Immature natural killer cell (primary cell): Measurements from ENCODE around the gene PERM1. TPM values are rescaled to one million over a fixed set of nuclear protein-coding genes. Genes with fewer than 3 reads are reported as not detected.
"Not testable (repeated sequence)": the region's sequence is repeated elsewhere in the genome, so short reads cannot be mapped to it uniquely, and the experiment has no call there.

Experiments
- DNase-seq, 3 donors: peaks; one replicate each; pipeline ENCODE4 v3.0.0; 2022; ENCODE audit warnings: mixed read lengths in 1 of 3
- H3K27ac Mint-ChIP-seq, 6 donors: one replicate each; pipeline ENCODE4 v1.8.0; 2020; ENCODE audit warnings: mixed read lengths in 6 of 6, mild to moderate bottlenecking in 5 of 6, inconsistent platforms in 4 of 6, moderate library complexity in 3 of 6
- H3K27me3 Mint-ChIP-seq, 3 donors: one replicate each; pipeline ENCODE4 v1.8.0; 2020 to 2021; ENCODE audit warnings: low read depth in 3 of 3, mild to moderate bottlenecking in 3 of 3, mixed read lengths in 3 of 3, moderate library complexity in 3 of 3, inconsistent platforms in 1 of 3
- H3K36me3 Mint-ChIP-seq, 3 donors: one replicate each; pipeline ENCODE4 v1.8.0; 2020; ENCODE audit warnings: mixed read lengths in 3 of 3, inconsistent platforms in 2 of 3, mild to moderate bottlenecking in 2 of 3
- H3K4me1 Mint-ChIP-seq, 2 donors: one replicate each; pipeline ENCODE4 v1.8.0; 2020; ENCODE audit warnings: inconsistent platforms in 2 of 2, mild to moderate bottlenecking in 2 of 2, mixed read lengths in 2 of 2, moderate library complexity in 1 of 2
- H3K4me3 Mint-ChIP-seq, 5 donors: one replicate each; pipeline ENCODE4 v1.8.0; 2020; ENCODE audit warnings: mild to moderate bottlenecking in 5 of 5, mixed read lengths in 5 of 5, inconsistent platforms in 3 of 5, moderate library complexity in 3 of 5
- H3K9me3 Mint-ChIP-seq, 6 donors: one replicate each; pipeline ENCODE4 v1.8.0; 2020; ENCODE audit warnings: mild to moderate bottlenecking in 6 of 6, mixed read lengths in 6 of 6, inconsistent platforms in 4 of 6, moderate library complexity in 3 of 6
- polyA plus RNA-seq, 3 donors: library from polyadenylated mRNA; unstranded; fragments of 300-500 nt; fragmentation: Illumina TruSeq; gene quantifications; one replicate each; pipeline ENCODE4 v1.2.3, GENCODE V29; 2021

The PERM1 gene
- polyA plus RNA-seq, 3 donors from 2014 or later: not detected

DNA sequence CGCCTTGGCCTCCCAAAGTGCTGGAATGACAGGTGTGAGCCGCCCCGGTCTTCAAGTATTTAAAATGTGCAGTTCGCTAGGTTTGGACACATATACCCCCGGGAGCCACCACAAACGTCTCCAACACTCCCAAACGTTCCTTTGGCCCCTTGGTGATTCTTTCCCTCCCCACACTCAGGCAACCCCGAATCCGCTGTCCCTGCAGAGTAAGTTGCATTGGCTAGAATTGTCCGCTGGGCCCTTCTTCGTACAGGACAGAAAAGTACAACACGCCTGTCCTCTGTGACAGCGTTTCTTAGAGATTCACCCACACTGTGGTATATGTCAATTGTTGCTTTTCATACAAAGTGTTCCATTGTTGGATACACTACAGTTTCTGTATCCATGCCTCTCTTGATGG is 3.2 kb upstream of the PERM1 start:
- no peaks in the 10 kb centered on the region for H3K4me1 Mint-ChIP-seq
- H3K36me3 Mint-ChIP-seq: no peaks in the 10 kb centered on the region
- H3K9me3 Mint-ChIP-seq: peaks cover 0 to 2% (median 0%) of the 10 kb centered on the region in 6 donors
- DNase-seq: no peak
- peaks cover 2 to 13% (median 5%) of the 10 kb centered on the region in 3 donors for H3K27me3 Mint-ChIP-seq
- no peak overlapping the region for H3K4me3 Mint-ChIP-seq
- no peak overlapping the region for H3K27ac Mint-ChIP-seq

DNA sequence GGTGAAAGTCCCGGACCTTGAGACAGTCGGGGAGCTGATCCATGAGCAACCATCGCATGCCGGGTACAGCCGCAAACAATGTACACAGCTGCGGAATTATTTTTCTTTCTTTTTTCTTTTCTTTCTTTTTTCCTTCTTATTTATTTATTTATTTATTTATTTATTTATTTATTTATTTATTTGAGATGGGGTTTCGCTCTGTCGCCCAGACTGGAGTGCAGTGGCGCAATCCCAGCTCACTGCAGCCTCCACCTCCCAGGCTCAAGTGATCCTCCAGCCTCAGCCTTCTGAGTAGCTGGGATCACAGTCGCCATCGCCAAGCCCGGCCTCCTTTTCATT is 2.6 kb upstream of the PERM1 start:
- H3K27ac Mint-ChIP-seq: no peak overlapping the region
- no peaks in the 10 kb centered on the region for H3K36me3 Mint-ChIP-seq
- peaks cover 2 to 11% (median 5%) of the 10 kb centered on the region in 3 donors for H3K27me3 Mint-ChIP-seq
- no peak for DNase-seq
- H3K9me3 Mint-ChIP-seq: peaks cover 0 to 2% (median 0%) of the 10 kb centered on the region in 6 donors
- no peaks in the 10 kb centered on the region for H3K4me1 Mint-ChIP-seq
- no peak overlapping the region for H3K4me3 Mint-ChIP-seq

DNA sequence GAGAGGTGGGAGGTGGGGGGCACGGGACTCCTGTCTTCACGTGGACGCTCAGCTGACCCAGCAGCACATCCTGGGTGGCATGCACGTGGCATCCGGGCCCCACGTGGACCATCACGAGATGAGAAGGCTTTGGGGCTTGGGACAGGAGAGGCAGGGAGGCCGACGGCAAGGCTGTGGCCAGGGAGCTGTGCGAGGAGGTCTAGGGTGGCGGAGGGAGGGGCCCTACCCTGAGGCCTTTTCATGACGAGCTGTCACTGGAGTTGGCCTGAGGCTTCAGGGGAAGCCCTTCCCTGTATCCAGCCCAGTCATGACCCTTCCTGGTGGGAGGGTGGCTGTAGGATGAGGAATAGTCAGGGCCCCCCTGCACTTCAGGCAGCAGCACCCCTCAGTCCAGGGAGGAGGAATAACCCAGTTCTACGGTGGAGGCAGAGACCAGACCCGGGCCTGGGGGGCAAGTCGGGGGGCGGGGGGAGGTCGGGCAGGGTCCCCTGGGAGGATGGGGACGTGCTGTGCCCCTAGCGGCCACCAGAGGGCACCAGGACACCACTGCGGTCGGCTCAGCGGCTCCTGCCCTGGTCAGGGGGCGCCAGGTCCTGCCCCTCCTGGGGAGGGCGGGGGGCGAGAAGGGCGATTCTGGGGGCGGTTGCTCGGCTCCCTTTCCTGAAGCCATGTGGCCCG is 2.0 kb upstream of the PERM1 start:
- H3K36me3 Mint-ChIP-seq: no peaks in the 10 kb centered on the region
- H3K4me1 Mint-ChIP-seq: no peaks in the 10 kb centered on the region
- H3K4me3 Mint-ChIP-seq: no peak overlapping the region
- peaks cover 0 to 2% (median 0%) of the 10 kb centered on the region in 6 donors for H3K9me3 Mint-ChIP-seq
- peak; percentile 51 to 59 (median 54) for DNase-seq
- peaks cover 2 to 7% (median 5%) of the 10 kb centered on the region in 3 donors for H3K27me3 Mint-ChIP-seq
- H3K27ac Mint-ChIP-seq: no peak overlapping the region

DNA sequence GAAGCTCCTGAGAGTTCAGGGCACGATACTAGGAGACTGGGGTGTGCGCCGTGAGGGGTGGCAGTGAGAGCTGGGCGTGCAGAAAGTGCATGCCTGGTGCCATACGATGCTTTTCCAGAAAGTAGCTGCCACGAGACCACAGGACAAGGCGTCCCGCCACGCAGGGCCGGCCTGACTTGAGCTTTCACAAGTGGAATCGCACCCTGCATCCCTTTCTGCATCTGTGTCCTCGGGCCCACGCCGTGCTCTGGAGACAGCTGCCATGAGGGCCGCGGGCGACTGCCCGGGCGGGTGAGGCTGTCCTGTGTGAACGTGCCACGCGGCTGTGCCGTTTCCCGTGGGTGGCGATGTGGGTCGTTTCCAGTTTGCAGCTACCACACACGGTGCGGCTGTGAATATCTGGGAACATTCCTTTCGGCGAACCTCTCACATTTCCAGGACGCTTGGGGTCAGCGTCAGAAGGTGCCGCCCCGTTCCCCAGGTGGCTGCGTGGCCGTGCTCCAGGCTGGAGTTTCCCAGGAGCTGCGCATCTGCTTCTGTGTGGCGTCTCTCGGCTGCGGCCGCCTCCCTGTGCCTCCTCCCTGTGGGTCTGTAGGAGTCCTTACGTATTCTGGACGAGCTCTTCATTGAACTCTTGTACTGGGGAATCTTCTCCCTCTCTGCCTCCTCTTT is 1.0 kb upstream of the PERM1 start:
- peaks cover 0 to 3% of the 10 kb centered on the region in 2 donors for H3K4me1 Mint-ChIP-seq
- H3K27ac Mint-ChIP-seq: no peak overlapping the region
- DNase-seq: no peak
- no peaks in the 10 kb centered on the region for H3K9me3 Mint-ChIP-seq
- H3K4me3 Mint-ChIP-seq: no peak overlapping the region
- H3K36me3 Mint-ChIP-seq: no peaks in the 10 kb centered on the region
- peaks cover 2 to 7% (median 3%) of the 10 kb centered on the region in 3 donors for H3K27me3 Mint-ChIP-seq

DNA sequence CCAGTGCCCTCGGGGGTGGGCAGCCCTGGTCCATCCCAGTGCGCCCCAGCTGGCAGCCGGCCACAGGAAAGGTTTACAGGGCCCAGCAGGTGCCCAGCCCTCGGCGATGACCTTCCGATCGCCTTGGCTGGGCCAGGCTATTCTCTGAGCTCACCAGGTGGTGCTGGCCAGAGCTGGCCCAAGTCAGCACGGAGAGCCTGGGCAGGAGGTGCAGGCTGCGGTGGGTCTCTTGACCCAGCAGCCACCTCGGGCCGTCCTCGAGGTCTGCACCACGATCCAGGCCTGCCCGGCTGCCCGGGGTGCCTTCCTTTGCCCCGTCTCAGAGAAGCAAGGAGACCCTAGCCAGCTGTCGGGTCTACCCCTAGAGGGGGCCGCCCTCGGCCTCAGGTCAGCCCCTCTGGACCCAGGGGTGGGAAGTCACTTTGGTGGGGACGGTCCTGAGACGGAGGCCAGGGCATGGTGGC is 370 bp downstream of the PERM1 start:
- peaks cover 2 to 7% (median 3%) of the 10 kb centered on the region in 3 donors for H3K27me3 Mint-ChIP-seq
- no peaks in the 10 kb centered on the region for H3K36me3 Mint-ChIP-seq
- H3K27ac Mint-ChIP-seq: no peak overlapping the region
- H3K4me3 Mint-ChIP-seq: no peak overlapping the region
- H3K4me1 Mint-ChIP-seq: peaks cover 0 to 3% of the 10 kb centered on the region in 2 donors
- H3K9me3 Mint-ChIP-seq: no peaks in the 10 kb centered on the region
- DNase-seq: no peak

DNA sequence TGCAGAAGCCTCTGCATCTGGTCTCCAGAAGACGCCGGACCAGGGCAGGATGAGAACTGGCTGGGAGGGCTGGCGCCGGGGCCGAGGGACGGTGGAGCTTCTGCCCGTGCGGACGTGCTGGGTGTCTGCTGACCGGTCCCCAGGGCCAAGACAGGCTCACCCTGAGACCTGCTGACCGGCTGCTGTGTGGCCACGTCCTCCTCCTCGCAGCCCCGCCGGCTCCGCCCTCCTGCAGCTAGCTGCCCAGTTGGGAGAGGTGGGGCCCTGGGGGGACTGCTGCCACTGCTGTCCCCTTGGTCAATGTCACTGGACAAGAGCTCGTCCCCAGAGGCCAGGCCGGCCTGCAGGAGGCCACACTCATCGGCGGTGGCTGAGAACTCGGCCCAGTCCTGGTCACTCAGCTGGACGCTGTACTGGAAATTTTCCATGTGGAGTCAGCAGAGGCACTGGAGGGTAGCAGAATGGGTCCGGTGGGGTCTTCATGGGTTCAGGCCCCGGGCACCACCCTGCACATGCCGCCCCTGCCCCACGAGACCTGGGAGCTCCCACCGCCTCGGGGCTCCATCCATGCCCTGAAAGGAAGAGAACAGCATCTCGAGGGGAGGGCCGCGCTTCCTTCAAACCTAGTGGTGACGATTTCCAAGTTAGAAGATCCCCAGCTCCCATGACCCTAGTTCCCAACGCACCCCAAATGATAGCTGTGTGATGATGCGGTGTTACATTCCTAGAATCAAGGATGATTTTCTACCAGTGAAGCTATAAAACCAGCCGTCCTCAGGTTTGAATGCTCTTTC is 1.1 kb downstream of the PERM1 start:
- DNase-seq: no peak
- H3K36me3 Mint-ChIP-seq: no peaks in the 10 kb centered on the region
- H3K4me3 Mint-ChIP-seq: no peak overlapping the region
- peaks cover 2 to 6% of the 10 kb centered on the region in 2 donors for H3K4me1 Mint-ChIP-seq
- H3K9me3 Mint-ChIP-seq: no peaks in the 10 kb centered on the region
- H3K27ac Mint-ChIP-seq: no peak overlapping the region
- H3K27me3 Mint-ChIP-seq: peaks cover 2 to 7% (median 3%) of the 10 kb centered on the region in 3 donors

DNA sequence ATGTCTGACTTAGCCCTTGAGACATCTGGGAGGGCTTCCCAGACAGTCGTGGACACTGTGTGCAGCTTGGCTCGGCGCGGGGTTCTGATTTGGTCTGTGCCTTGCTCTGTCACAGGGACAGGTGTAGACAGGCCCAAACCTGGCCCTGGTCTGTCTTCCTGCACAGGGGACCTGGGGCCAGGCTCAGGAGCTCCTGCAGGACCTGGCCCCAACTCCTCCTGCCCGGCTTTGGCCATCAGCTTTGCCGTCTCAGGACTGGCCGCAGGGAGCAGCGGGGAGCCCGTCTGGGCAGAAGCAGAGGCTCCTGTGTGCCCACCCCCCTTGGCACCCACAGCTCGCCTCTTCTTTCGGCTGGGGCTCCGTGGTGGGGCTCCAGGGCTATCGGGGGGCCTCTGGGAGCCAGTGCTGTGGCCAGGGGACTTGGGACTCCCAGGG is 1.7 kb downstream of the PERM1 start:
- Mint-ChIP-seq H3K9me3 (no peaks in the 10 kb centered on the region), H3K4me3 (no peak overlapping the region), H3K36me3 (no peaks in the 10 kb centered on the region), H3K27ac (no peak overlapping the region), H3K4me1 (peaks cover 6 to 10% of the 10 kb centered on the region in 2 donors), H3K27me3 (peaks cover 2 to 7% (median 3%) of the 10 kb centered on the region in 3 donors)
- DNase-seq: no peak

DNA sequence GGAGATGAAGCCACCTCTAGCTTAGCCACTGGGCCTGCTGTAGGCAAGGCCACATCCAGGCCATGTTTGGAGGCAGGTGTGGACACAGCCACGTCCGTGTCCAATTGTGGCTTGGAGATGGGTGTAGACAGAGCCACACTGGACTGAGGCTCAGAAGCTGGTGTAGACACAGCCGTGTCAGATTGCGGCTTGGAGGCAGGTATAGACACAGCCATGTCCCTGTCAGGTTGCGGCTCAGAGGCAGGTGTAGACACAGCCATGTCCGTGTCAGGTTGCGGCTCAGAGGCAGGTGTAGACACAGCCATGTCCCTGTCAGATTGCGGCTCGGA is 2.2 kb downstream of the PERM1 start:
- Mint-ChIP-seq H3K4me3 (no peak overlapping the region), H3K36me3 (no peaks in the 10 kb centered on the region), H3K27ac (no peak overlapping the region), H3K9me3 (no peaks in the 10 kb centered on the region), H3K4me1 (peaks cover 6 to 10% of the 10 kb centered on the region in 2 donors), H3K27me3 (peaks cover 3 to 7% (median 3%) of the 10 kb centered on the region in 3 donors)
- DNase-seq: no peak

DNA sequence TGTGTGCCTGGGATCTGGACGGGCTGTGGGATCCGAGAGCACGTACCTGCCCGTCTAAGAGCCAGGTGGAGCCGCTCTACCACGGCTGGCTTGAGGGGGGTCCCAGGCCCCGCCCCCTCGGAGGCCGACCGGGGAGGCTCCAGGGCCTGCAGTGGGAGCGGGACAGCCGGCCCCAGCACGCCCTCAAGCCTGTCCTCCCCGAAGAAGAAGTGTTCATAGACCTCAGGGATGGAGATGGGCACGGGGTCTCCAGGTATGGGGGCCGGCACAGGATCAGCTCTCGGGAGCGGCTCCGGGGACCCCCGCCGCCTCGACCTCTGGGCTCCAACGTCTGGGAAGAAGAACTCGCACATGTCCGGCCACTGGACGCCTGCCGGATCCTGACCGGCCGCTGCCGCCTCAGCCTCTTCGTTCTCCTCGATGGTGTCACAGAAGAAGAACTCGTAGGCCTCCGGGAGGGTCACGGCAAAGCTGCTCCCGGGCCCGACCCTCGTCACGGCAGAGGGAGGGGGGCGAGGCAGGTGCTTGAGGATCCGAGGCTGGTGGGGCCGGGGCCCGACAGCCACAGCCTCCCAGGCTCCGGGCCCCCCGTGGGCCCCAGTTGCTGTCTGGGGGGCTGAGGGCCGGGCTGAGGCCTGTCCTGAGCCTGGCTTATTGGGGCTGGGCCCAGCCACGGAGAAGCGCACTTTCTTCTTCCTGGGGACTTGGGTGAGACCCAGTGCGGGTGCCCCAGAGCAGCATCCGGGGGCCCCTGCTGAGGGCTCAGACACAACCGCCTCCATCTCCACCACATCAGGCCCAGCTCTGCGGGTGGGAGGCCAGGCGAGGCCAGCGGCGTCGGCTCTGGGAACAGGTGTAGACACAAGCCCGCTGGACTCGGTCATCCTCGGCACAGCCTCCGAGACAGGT is 2.8 kb downstream of the PERM1 start:
- no peak for DNase-seq
- H3K4me1 Mint-ChIP-seq: peaks cover 6 to 10% of the 10 kb centered on the region in 2 donors
- no peaks in the 10 kb centered on the region for H3K9me3 Mint-ChIP-seq
- no peak overlapping the region for H3K27ac Mint-ChIP-seq
- peaks cover 3 to 5% (median 4%) of the 10 kb centered on the region in 3 donors for H3K27me3 Mint-ChIP-seq
- no peaks in the 10 kb centered on the region for H3K36me3 Mint-ChIP-seq
- H3K4me3 Mint-ChIP-seq: no peak overlapping the region

DNA sequence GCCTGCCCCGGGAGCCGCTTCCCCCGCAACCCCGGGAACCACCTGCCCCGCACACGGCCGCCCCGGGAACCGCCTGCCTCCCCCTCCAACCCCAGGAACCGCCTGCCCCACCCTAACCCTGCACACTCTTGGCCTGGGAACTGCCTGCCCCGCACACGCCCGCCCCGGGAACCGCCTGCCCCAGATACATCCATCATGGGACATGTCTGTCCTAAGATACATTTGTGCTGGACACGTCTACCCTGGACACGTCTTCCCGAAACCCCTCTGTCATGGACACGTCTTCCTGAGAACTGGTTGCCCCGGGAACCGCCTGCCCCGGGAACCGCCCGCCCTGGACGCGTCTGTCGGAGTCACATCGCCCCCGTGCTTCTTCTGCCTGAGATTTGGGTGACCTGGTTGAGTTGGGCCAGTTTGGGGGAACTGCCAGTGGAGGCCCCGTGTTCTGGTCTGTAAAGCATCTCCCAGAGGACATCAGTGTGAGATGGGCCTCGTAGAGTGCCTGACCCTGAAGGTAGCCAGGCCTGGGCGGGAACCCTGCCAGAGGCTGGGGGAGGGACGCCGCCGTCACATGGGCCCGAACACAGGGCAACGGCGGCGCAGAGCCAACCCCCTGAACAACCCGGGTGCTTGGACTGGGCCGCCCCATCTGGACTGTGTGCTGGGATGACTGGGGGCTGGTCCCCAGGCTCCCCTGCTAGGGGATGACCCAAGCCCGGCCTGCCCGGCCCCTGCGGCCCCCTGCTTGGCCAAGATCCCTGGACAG is 3.6 kb downstream of the PERM1 start:
- no peak for DNase-seq
- peaks cover 3 to 5% (median 4%) of the 10 kb centered on the region in 3 donors for H3K27me3 Mint-ChIP-seq
- no peaks in the 10 kb centered on the region for H3K36me3 Mint-ChIP-seq
- no peak overlapping the region for H3K4me3 Mint-ChIP-seq
- H3K9me3 Mint-ChIP-seq: no peaks in the 10 kb centered on the region
- H3K27ac Mint-ChIP-seq: peak overlapping the region in 1 of 6 donors; percentile 20
- peaks cover 6 to 10% of the 10 kb centered on the region in 2 donors for H3K4me1 Mint-ChIP-seq

DNA sequence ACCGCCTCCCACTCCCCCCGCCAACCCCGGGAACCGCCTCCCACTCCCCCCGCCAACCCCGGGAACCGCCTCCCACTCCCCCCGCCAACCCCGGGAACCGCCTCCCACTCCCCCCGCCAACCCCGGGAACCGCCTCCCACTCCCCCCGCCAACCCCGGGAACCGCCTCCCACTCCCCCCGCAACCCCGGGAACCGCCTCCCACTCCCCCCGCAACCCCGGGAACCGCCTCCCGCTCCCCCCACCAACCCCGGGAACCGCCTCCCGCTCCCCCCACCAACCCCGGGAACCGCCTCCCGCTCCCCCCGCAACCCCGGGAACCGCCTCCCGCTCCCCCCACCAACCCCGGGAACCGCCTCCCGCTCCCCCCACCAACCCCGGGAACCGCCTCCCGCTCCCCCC is 5.1 kb downstream of the PERM1 start:
- H3K4me3 Mint-ChIP-seq, H3K36me3 Mint-ChIP-seq, H3K27ac Mint-ChIP-seq, H3K4me1 Mint-ChIP-seq, H3K9me3 Mint-ChIP-seq, DNase-seq, H3K27me3 Mint-ChIP-seq: not testable (repeated sequence)

DNA sequence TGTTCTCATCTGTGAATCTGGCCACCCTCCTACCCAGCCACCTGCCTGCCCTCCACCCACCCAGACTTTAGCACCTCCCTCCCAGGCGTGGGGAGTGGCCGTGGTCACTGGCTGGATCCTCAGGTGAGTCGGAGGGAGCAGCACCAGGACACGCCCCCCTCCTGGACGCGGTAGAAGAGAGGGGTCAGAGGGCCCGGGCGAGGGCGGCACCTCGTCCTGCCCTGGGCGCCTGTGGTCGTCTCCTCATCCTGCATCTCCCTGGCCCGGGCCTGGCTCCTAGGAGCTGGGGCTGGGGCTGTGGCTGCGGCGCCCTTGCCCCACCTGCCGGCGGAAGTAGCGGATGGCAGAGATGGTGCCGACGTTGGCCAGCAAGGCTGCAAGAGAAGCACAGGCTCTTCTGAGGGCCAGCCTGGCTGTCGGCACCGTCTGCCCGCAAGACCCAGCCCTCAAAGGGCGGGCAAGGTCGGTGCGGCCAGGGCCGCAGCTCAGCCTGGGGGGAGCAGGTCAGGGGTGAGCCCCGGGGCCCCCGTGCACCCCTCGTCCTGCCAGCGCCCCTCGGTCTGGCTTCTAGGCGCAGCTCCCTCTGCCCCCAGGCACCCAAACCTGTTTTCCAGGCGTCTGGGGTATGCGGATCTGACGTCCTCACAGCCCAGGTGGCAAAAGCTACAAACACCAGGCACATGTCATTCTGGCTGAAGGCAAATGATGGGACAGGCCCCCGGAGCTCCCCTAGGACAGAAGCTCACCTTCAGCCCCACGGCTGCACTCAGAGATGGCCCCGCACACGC is 5.8 kb downstream of the PERM1 start:
- H3K36me3 Mint-ChIP-seq: no peaks in the 10 kb centered on the region
- H3K4me3 Mint-ChIP-seq: peak overlapping the region in 2 of 5 donors; percentile 33 to 39
- peaks cover 2 to 4% (median 3%) of the 10 kb centered on the region in 3 donors for H3K27me3 Mint-ChIP-seq
- no peak overlapping the region for H3K27ac Mint-ChIP-seq
- DNase-seq: peak; percentile 43 to 54 (median 53)
- H3K4me1 Mint-ChIP-seq: peaks cover 6 to 10% of the 10 kb centered on the region in 2 donors
- no peaks in the 10 kb centered on the region for H3K9me3 Mint-ChIP-seq
